ENCODE measurements around the gene SMPD4. TPM values are rescaled to one million over a fixed set of nuclear protein-coding genes. Genes with fewer than 3 reads are reported as not detected.
"Not testable (repeated sequence)": the region's sequence is repeated elsewhere in the genome, so short reads cannot be mapped to it uniquely, and the experiment has no call there.

The SMPD4 gene, protein sequence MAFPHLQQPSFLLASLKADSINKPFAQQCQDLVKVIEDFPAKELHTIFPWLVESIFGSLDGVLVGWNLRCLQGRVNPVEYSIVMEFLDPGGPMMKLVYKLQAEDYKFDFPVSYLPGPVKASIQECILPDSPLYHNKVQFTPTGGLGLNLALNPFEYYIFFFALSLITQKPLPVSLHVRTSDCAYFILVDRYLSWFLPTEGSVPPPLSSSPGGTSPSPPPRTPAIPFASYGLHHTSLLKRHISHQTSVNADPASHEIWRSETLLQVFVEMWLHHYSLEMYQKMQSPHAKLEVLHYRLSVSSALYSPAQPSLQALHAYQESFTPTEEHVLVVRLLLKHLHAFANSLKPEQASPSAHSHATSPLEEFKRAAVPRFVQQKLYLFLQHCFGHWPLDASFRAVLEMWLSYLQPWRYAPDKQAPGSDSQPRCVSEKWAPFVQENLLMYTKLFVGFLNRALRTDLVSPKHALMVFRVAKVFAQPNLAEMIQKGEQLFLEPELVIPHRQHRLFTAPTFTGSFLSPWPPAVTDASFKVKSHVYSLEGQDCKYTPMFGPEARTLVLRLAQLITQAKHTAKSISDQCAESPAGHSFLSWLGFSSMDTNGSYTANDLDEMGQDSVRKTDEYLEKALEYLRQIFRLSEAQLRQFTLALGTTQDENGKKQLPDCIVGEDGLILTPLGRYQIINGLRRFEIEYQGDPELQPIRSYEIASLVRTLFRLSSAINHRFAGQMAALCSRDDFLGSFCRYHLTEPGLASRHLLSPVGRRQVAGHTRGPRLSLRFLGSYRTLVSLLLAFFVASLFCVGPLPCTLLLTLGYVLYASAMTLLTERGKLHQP
- 28.5 TPM for polyA plus RNA-seq (2012; ENCODE audit: missing spikeins)

DNA sequence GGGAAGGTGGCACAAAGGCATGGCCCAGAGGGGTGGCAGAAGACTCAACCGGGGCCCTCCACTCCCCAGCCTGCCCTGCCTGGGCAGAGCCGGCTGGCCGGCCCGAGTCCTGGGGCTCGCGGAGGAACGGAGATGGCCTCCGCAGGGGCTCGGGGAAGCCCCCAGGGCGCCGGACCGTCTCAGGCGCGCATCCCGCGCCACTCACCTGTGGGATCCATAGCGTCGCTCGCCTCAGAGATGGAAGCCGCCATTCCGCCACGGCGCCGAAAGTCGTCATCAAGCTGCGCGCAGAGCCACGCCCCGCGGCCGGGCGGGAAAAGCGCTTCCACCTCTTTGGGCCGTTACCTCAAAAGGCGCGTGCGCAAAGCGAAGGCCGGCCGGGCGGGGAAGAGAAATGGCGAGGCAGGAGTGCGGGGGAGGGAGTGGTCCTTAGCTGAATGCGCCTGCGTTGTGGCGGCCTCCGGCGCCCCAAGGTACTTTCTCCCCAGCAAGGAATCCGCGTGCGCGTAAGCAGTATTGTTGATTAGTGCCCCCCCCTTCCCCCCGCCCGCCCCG, at the start of gene SMPD4:
SMPD4 (minus strand) TSS at position 278 of the 555 bp plus-strand sequence. CDS start 5,010 bp downstream, outside the sequence.
- TF ChIP-seq TAF1 (IDR thresholded peaks at IDR 0.05; ENCODE audit: borderline replicate concordance, low read depth, low read length) = peak; percentile 57
- no peak for TF ChIP-seq POLR2AphosphoS5 (IDR thresholded peaks at IDR 0.05; ENCODE audit: low read depth, low read length)
- peak; percentile 62 for TF ChIP-seq POLR2A (IDR thresholded peaks at IDR 0.05; ENCODE audit: low read depth, low read length)
- peak; percentile 74 for DNase-seq (ENCODE audit: insufficient read length)
- peak; percentile 97 for FAIRE-seq

DNA sequence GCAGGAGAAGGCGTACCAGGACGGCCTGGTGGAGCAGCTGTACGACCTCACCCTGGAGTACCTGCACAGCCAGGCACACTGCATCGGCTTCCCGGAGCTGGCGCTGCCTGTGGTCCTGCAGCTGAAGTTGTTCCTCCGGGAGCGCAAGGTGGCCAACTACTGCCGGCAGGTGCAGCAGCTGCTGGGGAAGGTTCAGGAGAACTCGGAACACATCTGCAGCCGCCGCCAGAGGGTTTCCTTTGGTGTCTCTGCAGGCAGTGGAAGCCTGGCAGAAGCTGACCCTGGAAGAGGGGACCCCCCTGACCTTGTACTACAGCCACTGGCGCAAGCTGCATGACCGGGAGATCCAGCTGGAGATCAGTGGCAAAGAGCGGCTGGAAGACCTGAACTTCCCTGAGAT, 49.5 kb upstream of the SMPD4 start:
- not testable (repeated sequence) for FAIRE-seq; DNase-seq (ENCODE audit: insufficient read length)

DNA sequence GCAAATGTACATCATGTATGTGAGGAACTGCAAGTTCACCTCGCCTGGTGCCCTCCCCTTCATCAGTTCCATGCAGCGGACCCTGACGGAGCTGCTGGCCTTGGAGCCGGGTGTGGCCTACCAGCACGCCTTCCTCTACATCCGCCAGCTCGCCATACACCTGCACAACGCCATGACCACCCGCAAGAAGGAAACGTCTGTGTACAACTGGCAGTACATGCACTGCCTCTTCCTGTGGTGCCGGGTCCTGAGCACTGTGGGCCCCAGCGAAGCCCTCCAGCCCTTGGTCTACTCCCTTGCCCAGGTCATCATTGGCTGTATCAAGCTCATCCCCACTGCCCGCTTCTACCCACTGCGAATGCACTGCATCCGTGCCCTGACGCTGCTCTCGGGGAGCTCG, 49.0 kb upstream of the SMPD4 start:
- not testable (repeated sequence) for FAIRE-seq; DNase-seq (ENCODE audit: insufficient read length)

DNA sequence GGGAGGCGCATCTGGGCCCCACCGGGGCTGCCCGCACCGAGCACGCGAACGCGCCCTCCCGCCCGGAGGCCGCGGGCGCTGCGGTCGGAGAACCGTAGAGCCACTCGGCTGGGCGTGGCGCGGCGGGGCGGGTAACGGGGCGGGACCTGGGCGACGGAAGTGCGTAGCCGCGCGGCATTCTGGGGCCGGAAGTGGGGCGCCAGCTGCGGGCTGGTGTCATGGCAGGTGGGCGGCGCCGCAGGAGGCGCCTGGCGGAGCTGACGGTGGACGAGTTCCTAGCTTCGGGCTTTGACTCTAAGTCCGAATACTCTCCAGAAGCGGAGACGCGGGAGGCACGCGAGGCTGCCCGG, 47.7 kb upstream of the SMPD4 start:
- FAIRE-seq; DNase-seq (ENCODE audit: insufficient read length): not testable (repeated sequence)

DNA sequence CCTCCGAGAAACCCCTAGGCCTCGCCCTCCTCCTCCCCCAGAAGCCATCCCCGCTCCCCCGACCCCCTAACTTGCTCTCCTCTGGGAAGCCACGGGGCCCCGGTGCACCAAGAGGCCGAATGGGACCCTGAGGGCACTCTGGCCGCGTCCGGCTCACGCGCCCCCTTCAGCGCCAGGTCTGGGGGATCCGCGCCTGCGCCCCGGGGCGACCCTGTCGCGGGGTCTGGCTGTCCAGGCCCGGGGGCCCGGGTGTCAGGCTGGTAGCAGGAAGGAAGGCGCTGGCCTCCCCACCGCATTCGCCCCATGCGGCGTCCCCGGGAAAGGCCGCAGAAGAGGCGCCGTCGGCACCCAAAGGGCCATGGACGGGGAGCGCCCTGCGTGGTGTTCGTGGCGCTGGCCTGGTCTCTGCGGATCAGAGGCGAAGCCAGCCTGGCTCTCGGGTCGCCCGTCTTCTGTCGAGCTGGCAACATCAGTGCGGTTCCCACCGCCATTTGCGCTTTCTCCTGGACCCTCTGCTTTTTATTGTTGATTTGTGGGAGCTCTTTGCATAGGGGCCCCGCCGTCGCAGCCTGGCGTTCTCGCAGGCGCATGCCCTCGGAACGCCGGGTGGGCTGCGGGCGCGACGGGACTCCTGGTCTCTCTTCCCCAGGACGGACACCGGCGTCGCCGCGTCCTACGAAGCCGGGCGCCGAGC, 47.2 kb upstream of the SMPD4 start:
- not testable (repeated sequence) for FAIRE-seq

DNA sequence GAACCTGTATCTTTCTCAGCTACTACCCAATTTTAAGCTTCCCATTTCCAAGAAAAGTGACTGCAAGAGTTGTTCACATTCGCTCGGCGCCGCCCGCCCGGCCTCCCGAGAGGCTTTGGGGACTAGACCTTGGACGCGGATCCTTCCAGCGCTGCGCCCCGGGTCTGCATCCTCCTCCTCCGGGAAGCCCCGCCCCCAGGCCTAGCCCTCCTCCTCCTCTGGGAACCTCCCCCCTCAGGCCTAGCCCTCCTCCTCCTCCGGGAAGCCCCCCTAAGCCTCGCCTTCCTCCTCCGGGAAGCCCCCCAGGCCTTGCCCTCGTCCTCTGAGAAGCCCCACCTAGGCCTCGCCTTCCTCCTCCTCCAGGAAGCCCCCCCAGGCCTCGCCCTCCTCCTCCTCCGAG, 46.6 kb upstream of the SMPD4 start:
- not testable (repeated sequence) for FAIRE-seq

More for the DNA sequence above, 47.2 kb upstream of the SMPD4 start:
- DNase-seq (ENCODE audit: insufficient read length) = not testable (repeated sequence)

DNA sequence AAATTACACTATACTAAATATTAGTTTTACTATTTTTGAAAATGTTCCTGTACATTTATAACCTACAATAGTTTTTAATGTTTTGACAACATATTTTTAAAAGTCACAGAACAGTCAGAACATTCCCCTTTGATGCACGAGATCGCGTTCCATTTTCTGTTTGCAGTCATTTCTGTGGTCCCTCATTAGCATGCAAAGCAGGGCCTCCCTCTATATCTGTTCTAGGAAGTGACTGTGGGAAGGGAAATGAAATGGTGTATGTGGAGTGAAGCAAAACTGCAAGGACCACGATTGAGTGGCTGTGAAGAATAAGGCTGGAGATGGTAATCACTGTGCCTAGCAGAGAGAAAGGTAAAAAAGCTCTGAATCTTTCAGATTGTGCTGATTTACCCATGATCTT, 41.1 kb upstream of the SMPD4 start:
- DNase-seq (ENCODE audit: insufficient read length) = not testable (repeated sequence)
- FAIRE-seq = peak; percentile 95

More for the DNA sequence above, 46.6 kb upstream of the SMPD4 start:
- not testable (repeated sequence) for DNase-seq (ENCODE audit: insufficient read length)

DNA sequence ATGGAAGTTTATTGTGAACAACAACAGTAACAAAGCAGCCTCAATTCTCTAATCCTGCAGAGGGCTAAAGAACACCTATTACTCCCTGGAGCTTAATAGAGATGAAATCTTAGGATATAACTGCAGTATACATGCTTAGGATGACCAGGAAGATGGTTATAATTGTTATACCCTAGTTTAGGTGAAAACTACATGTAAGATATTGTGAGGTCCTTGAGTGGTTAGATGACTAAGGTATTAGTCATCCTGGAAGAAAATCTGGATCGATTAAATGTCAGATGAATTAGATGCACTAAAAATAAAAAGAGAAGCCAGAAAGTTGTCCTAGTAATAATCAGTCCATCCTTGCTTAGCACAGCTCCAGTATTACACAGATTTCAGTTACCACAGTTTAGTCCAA, 39.1 kb upstream of the SMPD4 start:
- not testable (repeated sequence) for DNase-seq (ENCODE audit: insufficient read length); FAIRE-seq

DNA sequence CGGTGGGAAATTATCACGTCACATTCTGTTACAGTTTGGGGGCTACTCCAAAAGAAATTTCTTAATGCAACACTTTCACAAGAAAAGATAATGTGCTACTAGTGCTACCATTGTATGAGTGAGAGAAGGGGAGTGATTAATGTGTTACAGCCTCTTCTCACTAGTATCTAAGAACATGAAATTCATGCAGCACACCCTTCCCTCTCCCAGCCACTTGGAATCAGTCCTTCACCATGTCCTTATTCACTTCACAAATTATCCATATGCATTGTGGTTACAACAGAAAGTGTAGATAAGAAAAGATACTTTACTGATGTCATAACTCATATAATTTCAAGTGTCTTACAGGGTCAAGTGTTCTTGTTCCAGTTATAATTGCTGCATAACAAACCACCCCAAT, 37.7 kb upstream of the SMPD4 start:
- not testable (repeated sequence) for FAIRE-seq

DNA sequence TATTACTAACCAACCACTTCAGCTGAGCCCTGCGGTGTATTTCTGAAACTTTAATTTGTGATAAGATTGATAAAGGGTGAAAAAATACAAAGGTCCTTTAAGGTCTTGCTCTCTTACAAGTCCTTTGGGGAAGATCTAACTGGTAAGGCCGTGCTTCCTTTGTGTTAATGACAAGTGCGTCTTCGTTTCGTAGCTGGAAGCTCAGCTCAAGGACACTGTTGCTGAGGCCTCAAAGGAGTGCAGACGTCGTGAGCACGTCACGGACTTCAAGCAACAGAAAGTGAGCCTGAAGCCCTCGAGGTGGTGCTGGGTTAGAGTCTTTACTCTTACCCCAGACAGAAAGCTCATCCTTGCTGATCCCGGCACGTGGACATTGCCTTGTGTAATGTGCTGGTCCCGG, 25.6 kb upstream of the SMPD4 start:
- DNase-seq (ENCODE audit: insufficient read length); FAIRE-seq: not testable (repeated sequence)

More for the DNA sequence above, 37.7 kb upstream of the SMPD4 start:
- not testable (repeated sequence) for DNase-seq (ENCODE audit: insufficient read length)

DNA sequence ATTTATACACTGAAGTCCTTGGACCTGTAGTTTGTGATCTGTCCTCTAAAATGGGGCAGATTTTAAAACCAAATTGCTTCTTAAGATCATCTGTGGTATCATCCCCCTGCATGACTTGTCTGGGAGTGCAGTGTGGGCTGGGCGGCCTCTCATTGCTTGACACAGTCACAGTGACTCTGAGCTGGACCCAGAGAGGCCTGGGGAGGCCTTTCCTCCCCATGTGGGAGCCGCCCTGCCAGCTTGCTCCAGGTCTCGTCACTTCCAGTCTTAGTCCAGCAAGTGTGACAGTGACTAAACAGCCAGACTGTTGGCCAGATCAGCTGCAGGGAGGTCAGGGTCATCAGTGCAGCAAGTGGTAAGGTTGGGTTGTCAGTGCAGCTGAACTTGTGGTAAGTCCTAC, 21.7 kb upstream of the SMPD4 start:
- not testable (repeated sequence) for DNase-seq (ENCODE audit: insufficient read length); FAIRE-seq

DNA sequence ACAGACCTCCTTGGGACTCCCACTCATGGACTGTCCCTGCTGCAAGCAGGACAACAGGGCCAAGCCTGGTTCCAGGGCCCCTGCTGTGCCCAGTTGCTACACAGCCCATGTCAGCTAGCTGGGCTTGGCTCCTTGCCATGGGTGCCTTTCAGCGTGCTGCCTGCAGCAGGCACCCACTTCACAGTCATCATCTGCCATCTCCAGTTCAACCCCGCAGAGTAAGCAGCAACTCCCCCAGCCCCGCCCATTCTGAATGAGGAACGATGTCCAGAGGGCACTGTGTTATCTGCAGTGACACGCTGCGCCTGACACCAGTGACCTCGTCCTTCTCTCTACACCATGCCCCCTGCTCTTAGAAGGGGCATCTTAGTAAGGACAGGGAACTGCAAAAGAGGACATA, 21.1 kb upstream of the SMPD4 start:
- FAIRE-seq; DNase-seq (ENCODE audit: insufficient read length): not testable (repeated sequence)

DNA sequence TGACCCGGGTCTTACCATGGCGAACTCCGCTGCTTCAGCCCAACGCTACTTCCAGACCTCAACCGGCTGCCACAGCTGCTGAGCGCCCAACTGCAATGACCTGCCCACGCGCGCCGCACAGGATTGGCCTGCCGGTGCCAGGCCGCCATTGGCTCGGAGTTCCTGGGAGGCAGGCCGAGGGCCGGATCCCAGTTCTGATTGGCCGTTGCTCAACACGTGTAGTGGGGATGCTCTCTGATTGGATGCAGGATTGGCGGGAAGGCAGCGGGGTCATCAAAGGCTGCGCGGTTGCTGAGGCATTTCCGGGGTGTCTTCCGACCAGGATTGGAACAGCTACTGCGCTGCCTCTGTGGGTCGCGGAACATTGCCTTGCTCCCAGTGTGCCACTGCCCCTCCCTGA, 16.9 kb upstream of the SMPD4 start, which contains the start of gene TUBA3E:
TUBA3E (minus strand) TSS at position 97 of the 400 bp plus-strand sequence; CDS start at position 18, 79 bp downstream.
- TF ChIP-seq POLR2A (IDR thresholded peaks at IDR 0.05; ENCODE audit: low read depth, low read length) (no peak), TAF1 (IDR thresholded peaks at IDR 0.05; ENCODE audit: borderline replicate concordance, low read depth, low read length) (no peak), POLR2AphosphoS5 (IDR thresholded peaks at IDR 0.05; ENCODE audit: low read depth, low read length) (no peak)

DNA sequence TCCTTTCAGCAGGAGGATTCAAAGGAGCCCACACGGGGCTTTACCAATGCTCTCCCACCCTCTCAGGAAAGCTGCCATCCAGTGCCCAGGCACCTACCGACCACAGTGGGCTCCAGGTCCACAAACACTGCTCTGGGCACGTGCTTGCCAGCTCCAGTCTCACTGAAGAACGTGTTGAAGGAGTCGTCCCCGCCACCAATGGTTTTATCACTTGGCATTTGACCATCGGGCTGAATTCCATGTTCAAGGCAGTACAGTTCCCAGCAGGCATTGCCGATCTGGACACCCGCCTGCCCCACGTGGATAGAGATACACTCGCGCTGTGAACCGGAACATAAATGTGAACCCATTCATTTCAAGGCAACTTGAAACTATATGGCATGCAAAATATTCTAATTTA, 14.7 kb upstream of the SMPD4 start:
- not testable (repeated sequence) for DNase-seq (ENCODE audit: insufficient read length); FAIRE-seq

More for the DNA sequence above, 16.9 kb upstream of the SMPD4 start, which contains the start of gene TUBA3E:
- DNase-seq (ENCODE audit: insufficient read length) (no peak), FAIRE-seq (no peak)

DNA sequence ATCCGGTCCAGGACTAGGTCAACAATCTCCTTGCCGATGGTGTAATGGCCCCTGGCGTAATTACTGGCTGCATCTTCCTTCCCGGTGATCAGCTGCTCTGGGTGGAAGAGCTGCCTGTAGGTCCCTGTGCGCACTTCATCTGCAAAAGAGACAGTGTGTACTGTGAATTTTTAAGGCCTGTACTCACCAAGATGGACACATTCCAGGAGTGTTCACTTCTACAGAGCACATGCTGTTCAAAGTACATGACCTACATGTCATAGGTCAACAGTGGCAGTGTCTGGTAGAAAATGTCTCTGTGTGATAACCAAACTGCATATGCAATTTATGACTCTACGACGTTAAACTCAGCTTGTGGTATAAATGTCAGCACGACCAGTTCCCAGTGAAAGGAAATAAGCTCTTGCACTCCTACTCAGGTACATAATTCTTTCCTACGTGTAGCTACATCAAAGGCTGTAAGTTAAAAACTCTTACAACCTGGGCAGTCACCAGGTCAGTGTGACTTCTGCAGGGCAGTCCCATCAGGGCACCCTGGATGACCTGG, 13.8 kb upstream of the SMPD4 start:
- not testable (repeated sequence) for FAIRE-seq

DNA sequence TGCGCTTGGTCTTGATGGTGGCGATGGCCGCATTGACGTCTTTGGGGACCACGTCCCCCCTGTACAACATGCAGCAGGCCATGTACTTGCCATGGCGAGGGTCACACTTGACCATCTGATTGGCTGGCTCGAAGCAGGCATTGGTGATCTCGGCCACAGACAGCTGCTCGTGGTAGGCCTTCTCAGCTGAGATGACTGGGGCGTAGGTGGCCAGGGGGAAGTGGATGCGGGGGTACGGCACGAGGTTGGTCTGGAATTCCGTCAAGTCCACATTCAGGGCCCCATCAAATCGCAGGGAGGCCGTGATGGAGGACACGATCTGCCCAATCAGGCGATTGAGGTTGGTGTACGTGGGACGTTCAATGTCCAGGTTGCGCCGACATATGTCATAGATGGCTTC, 12.4 kb upstream of the SMPD4 start:
- DNase-seq (ENCODE audit: insufficient read length); FAIRE-seq: not testable (repeated sequence)

More for the DNA sequence above, 13.8 kb upstream of the SMPD4 start:
- not testable (repeated sequence) for DNase-seq (ENCODE audit: insufficient read length)

DNA sequence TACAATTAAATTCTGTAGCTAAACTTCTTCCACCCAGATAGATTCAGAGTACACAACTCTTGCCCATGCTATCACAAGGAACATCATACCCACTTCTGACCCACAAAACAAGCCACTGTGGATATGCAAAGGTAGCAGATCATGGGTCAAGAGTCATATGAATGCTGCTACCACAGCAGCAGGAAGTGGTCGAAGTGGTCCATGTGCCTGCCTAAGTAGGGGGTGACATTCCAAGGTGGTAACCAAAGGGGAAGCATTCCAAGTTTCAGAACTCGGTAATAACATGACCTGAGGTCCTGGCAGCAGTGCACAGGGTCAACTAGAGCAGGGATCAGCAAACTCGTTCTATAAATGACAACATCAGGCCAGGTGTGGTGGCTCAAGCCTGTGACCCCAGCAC, 11.0 kb upstream of the SMPD4 start:
- not testable (repeated sequence) for DNase-seq (ENCODE audit: insufficient read length); FAIRE-seq

DNA sequence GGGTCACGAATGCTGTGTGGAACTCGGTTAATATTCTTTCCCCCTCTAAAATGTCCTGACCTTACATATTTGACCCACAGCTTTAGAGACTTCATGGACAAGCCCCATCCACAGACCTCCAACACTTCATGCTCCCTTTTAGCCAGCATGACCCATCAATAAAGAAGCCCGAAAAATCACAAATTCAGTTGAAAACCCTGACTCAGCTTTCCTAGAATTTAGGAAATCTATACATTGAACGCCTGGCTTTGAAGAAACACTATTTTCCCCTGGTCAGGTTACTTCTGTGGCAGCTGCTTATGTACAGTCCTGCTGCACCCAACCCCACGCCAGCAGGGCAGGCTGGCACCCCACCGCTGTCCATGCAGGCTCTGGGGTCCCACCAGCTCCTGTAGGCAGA, 9.9 kb upstream of the SMPD4 start:
- not testable (repeated sequence) for FAIRE-seq

More for the DNA sequence above, 9.9 kb upstream of the SMPD4 start:
- not testable (repeated sequence) for DNase-seq (ENCODE audit: insufficient read length)
